ENCODE results near the gene DAAM2.
A peak's percentile ranks its signal among the peaks of the same experiment; 100 is the strongest.

The DAAM2 gene

GRCh38 chr6:39935241-39935640 lies 143.1 kb downstream of the DAAM2 start:
- no peak for TF ChIP-seq CTCF (IDR thresholded peaks at IDR 0.05; ENCODE audit: low read depth, low read length)
- no peak overlapping the region for H3K4me3 ChIP-seq (replicated peaks in 1 of 2; ENCODE audit: low read depth in 2 of 2, low read length in 2 of 2)
- no peak for DNase-seq (ENCODE audit: low read depth in 2 of 2)

- DNase-seq (ENCODE audit: low read depth in 2 of 2): no peak
- H3K4me3 ChIP-seq (replicated peaks in 1 of 2; ENCODE audit: low read depth in 2 of 2, low read length in 2 of 2): no peak overlapping the region
- TF ChIP-seq CTCF (IDR thresholded peaks at IDR 0.05; ENCODE audit: low read depth, low read length): no peak
These were observed 144.7 kb downstream of the DAAM2 start for GRCh38 chr6:39936857-39937256.

- no peak for DNase-seq (ENCODE audit: low read depth in 2 of 2)
- no peak for TF ChIP-seq CTCF (IDR thresholded peaks at IDR 0.05; ENCODE audit: low read depth, low read length)
- H3K4me3 ChIP-seq (replicated peaks in 1 of 2; ENCODE audit: low read depth in 2 of 2, low read length in 2 of 2): no peak overlapping the region
These were observed 145.6 kb downstream of the DAAM2 start for GRCh38 chr6:39937686-39938333.

GRCh38 chr6:39938773-39939654 lies 146.8 kb downstream of the DAAM2 start:
- no peak overlapping the region for H3K4me3 ChIP-seq (replicated peaks in 1 of 2; ENCODE audit: low read depth in 2 of 2, low read length in 2 of 2)
- DNase-seq (ENCODE audit: low read depth in 2 of 2): no peak
- no peak for TF ChIP-seq CTCF (IDR thresholded peaks at IDR 0.05; ENCODE audit: low read depth, low read length)

GRCh38 chr6:39941138-39941537 lies 149.0 kb downstream of the DAAM2 start:
- no peak overlapping the region for H3K4me3 ChIP-seq (replicated peaks in 1 of 2; ENCODE audit: low read depth in 2 of 2, low read length in 2 of 2)
- peak in 1 of 2 donors; percentile 68 for DNase-seq (ENCODE audit: low read depth in 2 of 2)
- TF ChIP-seq CTCF (IDR thresholded peaks at IDR 0.05; ENCODE audit: low read depth, low read length): no peak

- no peak overlapping the region for H3K4me3 ChIP-seq (replicated peaks in 1 of 2; ENCODE audit: low read depth in 2 of 2, low read length in 2 of 2)
- no peak for TF ChIP-seq CTCF (IDR thresholded peaks at IDR 0.05; ENCODE audit: low read depth, low read length)
- no peak for DNase-seq (ENCODE audit: low read depth in 2 of 2)
These were observed 149.6 kb downstream of the DAAM2 start for GRCh38 chr6:39941820-39942219.
